Measurements from ENCODE around the gene GABRB3.
"Not testable (repeated sequence)": the region's sequence is repeated elsewhere in the genome, so short reads cannot be mapped to it uniquely, and the experiment has no call there.

DNA sequence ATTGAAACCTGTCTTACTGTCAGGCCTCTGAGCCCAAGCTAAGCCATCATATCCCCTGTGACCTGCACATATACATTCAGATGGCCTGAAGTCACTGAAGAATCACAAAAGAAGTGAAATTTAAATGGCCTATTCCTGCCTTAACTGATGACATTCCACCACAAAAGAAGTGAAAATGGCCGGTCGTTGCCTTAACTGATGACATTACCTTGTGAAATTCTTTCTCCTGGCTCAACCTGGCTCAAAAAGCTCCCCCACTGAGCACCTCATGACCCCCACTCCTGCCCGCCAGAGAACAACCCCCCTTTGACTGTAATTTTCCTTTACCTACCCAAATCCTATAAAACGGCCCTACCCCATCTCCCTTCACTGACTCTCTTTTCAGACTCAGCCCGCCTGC is 53.0 kb downstream of the GABRB3 start:
- TF ChIP-seq, protein P1, sequence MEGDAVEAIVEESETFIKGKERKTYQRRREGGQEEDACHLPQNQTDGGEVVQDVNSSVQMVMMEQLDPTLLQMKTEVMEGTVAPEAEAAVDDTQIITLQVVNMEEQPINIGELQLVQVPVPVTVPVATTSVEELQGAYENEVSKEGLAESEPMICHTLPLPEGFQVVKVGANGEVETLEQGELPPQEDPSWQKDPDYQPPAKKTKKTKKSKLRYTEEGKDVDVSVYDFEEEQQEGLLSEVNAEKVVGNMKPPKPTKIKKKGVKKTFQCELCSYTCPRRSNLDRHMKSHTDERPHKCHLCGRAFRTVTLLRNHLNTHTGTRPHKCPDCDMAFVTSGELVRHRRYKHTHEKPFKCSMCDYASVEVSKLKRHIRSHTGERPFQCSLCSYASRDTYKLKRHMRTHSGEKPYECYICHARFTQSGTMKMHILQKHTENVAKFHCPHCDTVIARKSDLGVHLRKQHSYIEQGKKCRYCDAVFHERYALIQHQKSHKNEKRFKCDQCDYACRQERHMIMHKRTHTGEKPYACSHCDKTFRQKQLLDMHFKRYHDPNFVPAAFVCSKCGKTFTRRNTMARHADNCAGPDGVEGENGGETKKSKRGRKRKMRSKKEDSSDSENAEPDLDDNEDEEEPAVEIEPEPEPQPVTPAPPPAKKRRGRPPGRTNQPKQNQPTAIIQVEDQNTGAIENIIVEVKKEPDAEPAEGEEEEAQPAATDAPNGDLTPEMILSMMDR (IDR thresholded peaks at IDR 0.05), result not testable (repeated sequence)
- not testable (repeated sequence) for TF ChIP-seq POLR2A (IDR thresholded peaks at IDR 0.05)

Measured in tibial nerve (tissue), 3 donors.